GM23248 (cell line): ENCODE results near the gene SFXN2. TPM values are rescaled to one million over a fixed set of nuclear protein-coding genes. Genes with fewer than 3 reads are reported as not detected.
"Not testable (repeated sequence)": the region's sequence is repeated elsewhere in the genome, so short reads cannot be mapped to it uniquely, and the experiment has no call there.

ENCODE experiments used
- DNase-seq: peaks from one replicate; pipeline ENCODE4 v3.0.0-alpha.2; 2015
- H2AFZ ChIP-seq: fragments of 200-600 bp; sonication (generic); 2 replicates; pipeline ENCODE4 v1.6.1; 2016; ENCODE audit warnings: antibody characterized with exemption
- H3F3A ChIP-seq: fragments of 200-600 bp; sonication (generic); 2 replicates; pipeline ENCODE4 v1.6.1; 2016; ENCODE audit warnings: mild to moderate bottlenecking, antibody characterized with exemption, mixed run types; ENCODE audit not compliant: insufficient read depth
- H3K27ac ChIP-seq: fragments of 200-600 bp; sonication (generic); 2 replicates; pipeline ENCODE4 v1.5.1; 2016; ENCODE audit warnings: mild to moderate bottlenecking
- H3K27me3 ChIP-seq: fragments of 200-600 bp; sonication (generic); replicated peaks from 2 replicates; pipeline ENCODE4 v1.6.1; 2016; ENCODE audit warnings: mild to moderate bottlenecking; ENCODE audit not compliant: insufficient read depth
- H3K36me3 ChIP-seq: fragments of 200-600 bp; sonication (generic); 2 replicates; pipeline ENCODE4 v1.6.1; 2016; ENCODE audit warnings: low read depth, mild to moderate bottlenecking
- H3K4me1 ChIP-seq: fragments of 200-600 bp; sonication (generic); 2 replicates; pipeline ENCODE4 v1.6.1; 2016; ENCODE audit warnings: mild to moderate bottlenecking; ENCODE audit not compliant: insufficient read depth
- H3K4me2 ChIP-seq: fragments of 200-600 bp; sonication (generic); one replicate; pipeline ENCODE4 v1.6.1; 2016; ENCODE audit warnings: mild to moderate bottlenecking; ENCODE audit not compliant: unreplicated experiment
- H3K4me3 ChIP-seq: fragments of 200-600 bp; sonication (generic); 2 replicates; pipeline ENCODE4 v1.5.1; 2016; ENCODE audit warnings: mild to moderate bottlenecking
- H3K79me2 ChIP-seq: fragments of 200-600 bp; sonication (generic); 2 replicates; pipeline ENCODE4 v1.6.1; 2016; ENCODE audit warnings: mild to moderate bottlenecking; ENCODE audit not compliant: insufficient read depth
- H3K9ac ChIP-seq: fragments of 200-600 bp; sonication (generic); 2 replicates; pipeline ENCODE4 v1.6.1; 2016; ENCODE audit warnings: mild to moderate bottlenecking
- H3K9me2 ChIP-seq: fragments of 200-600 bp; sonication (generic); 2 replicates; pipeline ENCODE4 v1.6.1; 2016; ENCODE audit warnings: mixed run types, mild to moderate bottlenecking, moderate library complexity; ENCODE audit not compliant: insufficient read depth
- H3K9me3 ChIP-seq: fragments of 200-600 bp; sonication (generic); one replicate; pipeline ENCODE4 v1.6.1; 2017; ENCODE audit warnings: low read depth
- H4K20me1 ChIP-seq: fragments of 200-600 bp; sonication (generic); 2 replicates; pipeline ENCODE4 v1.6.0; 2016; ENCODE audit not compliant: insufficient read depth
- EZH2 ChIP-seq: fragments of 200-600 bp; sonication (generic); IDR thresholded peaks from 2 replicates; pipeline ENCODE4 v1.6.1; 2018; ENCODE audit warnings: antibody characterized with exemption, mild to moderate bottlenecking; ENCODE audit not compliant: insufficient read depth, poor library complexity, severe bottlenecking
- EZH2phosphoT487 ChIP-seq: fragments of 200-600 bp; sonication (generic); IDR thresholded peaks from 2 replicates; pipeline ENCODE4 v1.6.1; 2018; ENCODE audit warnings: antibody characterized with exemption, moderate library complexity, mild to moderate bottlenecking, low read depth; ENCODE audit not compliant: insufficient read depth
- WGBS, 2 experiments: methylation state at CpG; one replicate each; pipeline ENCODE4 v1.1.6; 2015 to 2017; ENCODE audit warnings: low lambda C conversion rate in 2 of 2, low coverage in 1 of 2; ENCODE audit errors: missing lambda C conversion rate in 2 of 2; 5-methylcytosine and 5-hydroxymethylcytosine counted together
- in situ Hi-C: fragments of 300-500 bp; cut with MboI; formaldehyde crosslinking; loops from 2 replicates; pipeline ENCODE4 v1.15.0; 2020
- polyA plus RNA-seq: library from polyadenylated mRNA; unstranded; fragments of >200 nt; fragmentation: Nextera tagmentation; extraction: Ambion mirVana; gene quantifications from 2 replicates; pipeline ENCODE4 v1.2.1, GENCODE V29; 2016
- total RNA-seq: library from RNA; depleted of rRNA; stranded (reverse); fragments of >200 nt; shearing (Covaris generic); gene quantifications from 2 replicates; pipeline ENCODE4 v1.2.3, GENCODE V29; 2014

The SFXN2 gene
- total and polyA plus RNA-seq, 2 experiments from 2014 or later = 1.1 to 1.7 TPM

GRCh38 chr10:102758240-102758932, 44.0 kb downstream of the SFXN2 start:
- Histone ChIP-seq H3K27me3 (no peaks in the 10 kb centered on the region), H3K4me1 (peaks cover 24% of the 10 kb centered on the region), H3K4me2 (peak overlapping the region; percentile 49), H3K36me3 (no peaks in the 10 kb centered on the region), H3K9me3 (no peaks in the 10 kb centered on the region), H3F3A (peaks cover 16% of the 10 kb centered on the region), H3K9me2 (no peaks in the 10 kb centered on the region), H2AFZ (no peak overlapping the region), H3K27ac (no peak overlapping the region), H3K9ac (peak overlapping the region; percentile 33; the same call in 1 of the 2 replicates), H4K20me1 (peaks cover 8% of the 10 kb centered on the region; the same call in 1 of the 2 replicates), H3K4me3 (no peak overlapping the region), H3K79me2 (peaks cover 93% of the 10 kb centered on the region)
- no peak for TF ChIP-seq EZH2
- TF ChIP-seq EZH2phosphoT487 = no peak
- in situ Hi-C loops = no loop called here
- WGBS, 2 experiments = 61 to 62% methylated on average over 9 of the region's 9 CpGs
- DNase-seq = no peak

GRCh38 chr10:102758933-102759262, 44.5 kb downstream of the SFXN2 start:
- DNase-seq, H3K27ac ChIP-seq, H3K9me2 ChIP-seq, H2AFZ ChIP-seq, H3K4me3 ChIP-seq, H3K27me3 ChIP-seq, H4K20me1 ChIP-seq, in situ Hi-C loops, H3K36me3 ChIP-seq, H3K9me3 ChIP-seq: not testable (repeated sequence)
- H3K79me2 ChIP-seq = peaks cover 98% of the 10 kb centered on the region
- peak overlapping the region; percentile 49 for H3K4me2 ChIP-seq
- 21 to 22% methylated on average over 12 of the region's 12 CpGs for WGBS, 2 experiments
- H3F3A ChIP-seq = peaks cover 11% of the 10 kb centered on the region
- H3K4me1 ChIP-seq = peaks cover 19% of the 10 kb centered on the region
- H3K9ac ChIP-seq = peak overlapping the region; percentile 33; the same call in 1 of the 2 replicates

- in situ Hi-C loops = no loop called here
- TF ChIP-seq EZH2phosphoT487 (no peak), EZH2 (no peak)
- no peak overlapping the region for H3K4me3 ChIP-seq
Observed at GRCh38 chr10:102759497-102760210, 45.2 kb downstream of the SFXN2 start.

GRCh38 chr10:102761981-102762380, 47.5 kb downstream of the SFXN2 start:
- H3K4me2 ChIP-seq = no peak overlapping the region
- H3K36me3 ChIP-seq = 0 out of 2 replicates have a peak, but pooled peaks cover 5% of the 10 kb centered on the region
- H4K20me1 ChIP-seq = peaks cover 13% of the 10 kb centered on the region; the same call in 1 of the 2 replicates
- no peaks in the 10 kb centered on the region for H3K27me3 ChIP-seq
- H3K9me3 ChIP-seq = no peaks in the 10 kb centered on the region
- H3K27ac ChIP-seq = no peak overlapping the region
- 95 to 97% methylated on average over 4 of the region's 4 CpGs for WGBS, 2 experiments
- H3K9ac ChIP-seq = no peak overlapping the region
- no peak for DNase-seq
- H3K4me3 ChIP-seq = no peak overlapping the region
- peaks cover 24% of the 10 kb centered on the region for H3K4me1 ChIP-seq
- H3F3A ChIP-seq = 0 out of 2 replicates have a peak, but pooled peaks cover 9% of the 10 kb centered on the region
- TF ChIP-seq EZH2phosphoT487 = no peak
- TF ChIP-seq EZH2 = no peak
- peaks cover 97% of the 10 kb centered on the region for H3K79me2 ChIP-seq
- H2AFZ ChIP-seq = no peak overlapping the region
- in situ Hi-C loops = no loop called here
- no peaks in the 10 kb centered on the region for H3K9me2 ChIP-seq

More at GRCh38 chr10:102759497-102760210, 45.2 kb downstream of the SFXN2 start:
- H3K9me2 ChIP-seq = no peaks in the 10 kb centered on the region
- H3K9ac ChIP-seq = no peak overlapping the region
- peaks cover 98% of the 10 kb centered on the region for H3K79me2 ChIP-seq
- peaks cover 8% of the 10 kb centered on the region; the same call in 1 of the 2 replicates for H4K20me1 ChIP-seq
- peak overlapping the region; percentile 49 for H3K4me2 ChIP-seq
- H3K27ac ChIP-seq = no peak overlapping the region
- H3K4me1 ChIP-seq = peaks cover 16% of the 10 kb centered on the region
- no peaks in the 10 kb centered on the region for H3K27me3 ChIP-seq
- H2AFZ ChIP-seq = no peak overlapping the region
- no peak for DNase-seq
- no peaks in the 10 kb centered on the region for H3K9me3 ChIP-seq
- peaks cover 8% of the 10 kb centered on the region; the same call in 1 of the 2 replicates for H3F3A ChIP-seq
- 0 out of 2 replicates have a peak, but pooled peaks cover 5% of the 10 kb centered on the region for H3K36me3 ChIP-seq
- WGBS, 2 experiments = 92 to 93% methylated on average over 3 of the region's 3 CpGs
